GM12875 (cell line): ENCODE data around the gene ITPR3.
A peak's percentile ranks its signal among the peaks of the same experiment; 100 is the strongest.

Experiments used
- H3K4me3 ChIP-seq: one replicate; pipeline ENCODE4 v1.5.1; 2011; ENCODE audit warnings: low read depth, low read length, control low read depth
- TF ChIP-seq, protein P1 (sequence below): IDR thresholded peaks from 2 replicates; pipeline ENCODE4 v1.5.1; 2011; ENCODE audit warnings: low read depth, mild to moderate bottlenecking, control low read depth, inconsistent platforms, low read length, moderate library complexity, borderline replicate concordance; ENCODE audit not compliant: insufficient read depth

Gene ITPR3

DNA sequence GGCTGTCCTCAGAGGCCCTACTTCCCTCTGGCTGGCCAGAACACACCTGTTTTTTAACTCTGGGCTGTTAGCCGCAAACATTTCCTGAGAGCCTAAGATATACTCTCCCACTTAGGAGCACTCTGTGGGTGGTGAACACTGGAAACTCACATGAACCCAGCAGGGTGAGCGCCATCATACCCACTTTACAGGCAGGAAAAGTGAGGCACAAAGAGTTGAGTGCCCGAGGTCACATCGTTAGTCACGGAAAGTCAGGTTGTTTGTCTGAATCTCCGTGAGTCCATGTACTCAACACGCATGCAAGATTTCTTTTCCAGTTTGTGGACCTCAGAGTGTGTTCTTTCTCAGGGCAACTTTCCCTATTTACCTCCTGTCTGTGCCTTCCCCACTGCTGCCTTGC lies 43.0 kb upstream of the ITPR3 start:
- peak overlapping the region; percentile 68 for H3K4me3 ChIP-seq
- TF ChIP-seq, protein P1, sequence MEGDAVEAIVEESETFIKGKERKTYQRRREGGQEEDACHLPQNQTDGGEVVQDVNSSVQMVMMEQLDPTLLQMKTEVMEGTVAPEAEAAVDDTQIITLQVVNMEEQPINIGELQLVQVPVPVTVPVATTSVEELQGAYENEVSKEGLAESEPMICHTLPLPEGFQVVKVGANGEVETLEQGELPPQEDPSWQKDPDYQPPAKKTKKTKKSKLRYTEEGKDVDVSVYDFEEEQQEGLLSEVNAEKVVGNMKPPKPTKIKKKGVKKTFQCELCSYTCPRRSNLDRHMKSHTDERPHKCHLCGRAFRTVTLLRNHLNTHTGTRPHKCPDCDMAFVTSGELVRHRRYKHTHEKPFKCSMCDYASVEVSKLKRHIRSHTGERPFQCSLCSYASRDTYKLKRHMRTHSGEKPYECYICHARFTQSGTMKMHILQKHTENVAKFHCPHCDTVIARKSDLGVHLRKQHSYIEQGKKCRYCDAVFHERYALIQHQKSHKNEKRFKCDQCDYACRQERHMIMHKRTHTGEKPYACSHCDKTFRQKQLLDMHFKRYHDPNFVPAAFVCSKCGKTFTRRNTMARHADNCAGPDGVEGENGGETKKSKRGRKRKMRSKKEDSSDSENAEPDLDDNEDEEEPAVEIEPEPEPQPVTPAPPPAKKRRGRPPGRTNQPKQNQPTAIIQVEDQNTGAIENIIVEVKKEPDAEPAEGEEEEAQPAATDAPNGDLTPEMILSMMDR, result no peak

DNA sequence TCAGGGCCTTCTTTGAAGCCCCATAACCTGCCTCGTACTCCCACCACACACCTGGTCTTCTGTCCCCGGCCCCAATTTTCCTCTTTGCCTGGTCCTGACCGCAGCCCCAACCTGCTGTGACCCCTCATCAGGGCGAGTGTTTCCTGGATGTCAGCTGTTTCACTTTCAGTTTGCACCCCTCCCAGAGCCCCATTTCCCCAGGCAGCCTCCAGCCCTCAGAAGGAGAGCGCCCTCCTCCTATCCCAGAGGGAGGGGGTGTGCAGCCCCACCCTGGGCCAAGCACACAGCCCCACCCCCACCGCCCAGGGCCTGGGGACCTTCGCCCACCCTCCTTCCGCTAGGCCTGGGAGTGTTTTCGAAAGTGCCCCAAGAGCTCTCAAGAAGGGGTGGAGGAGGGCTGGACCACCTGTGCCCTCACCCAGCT lies 42.5 kb upstream of the ITPR3 start:
- TF ChIP-seq, protein P1, result no peak; the same call in 1 of the 2 replicates
- H3K4me3 ChIP-seq, result peak overlapping the region; percentile 68

DNA sequence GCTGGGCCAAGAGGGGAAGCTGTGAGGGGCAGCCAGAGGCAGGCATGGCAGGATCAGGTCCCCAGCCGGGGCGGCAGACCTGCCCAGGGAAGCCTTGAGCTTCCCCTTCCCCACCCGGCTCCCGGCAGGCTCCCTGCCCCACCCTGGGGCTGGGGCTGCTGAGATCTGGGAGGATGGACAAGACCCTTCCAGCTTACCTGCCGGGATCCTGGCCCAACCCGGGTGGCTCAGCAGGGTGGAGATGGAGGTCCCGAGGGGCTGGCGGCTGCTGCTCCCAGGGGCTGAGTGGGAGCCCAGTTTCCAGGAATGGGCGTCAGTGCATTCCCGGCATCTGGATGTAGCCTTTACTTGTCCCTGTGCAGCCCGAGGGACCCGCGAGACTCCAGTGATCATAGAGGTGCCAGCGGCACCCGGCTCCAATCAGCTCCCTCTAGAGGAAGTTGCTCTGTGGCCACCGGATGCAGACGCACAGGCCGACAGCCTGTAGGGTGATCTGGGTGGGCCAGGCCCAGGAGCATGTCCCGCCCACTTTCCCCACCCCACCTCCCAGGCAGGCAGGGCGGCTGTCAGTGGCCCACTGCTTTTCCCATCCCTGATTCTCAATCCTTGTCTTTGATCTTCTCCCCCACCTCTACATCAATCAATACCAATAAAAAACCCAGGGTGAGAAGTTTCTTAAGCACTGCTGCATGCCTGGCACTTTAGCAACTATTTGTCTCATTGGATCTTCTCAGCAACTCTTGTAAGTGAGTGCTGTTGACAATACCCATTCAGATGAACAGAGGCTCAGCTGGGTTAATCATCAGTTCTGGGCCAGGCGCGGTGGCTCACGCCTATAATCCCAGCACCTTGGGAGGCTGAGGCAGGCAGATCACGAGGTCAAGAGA lies 41.1 kb upstream of the ITPR3 start, which contains the start of gene BAK1:
Gene BAK1, minus strand, starts transcription at position 449 of the 887 bp plus-strand sequence. CDS start 2,672 bp downstream, outside the sequence.
- TF ChIP-seq, protein P1, result peak; percentile 58; the same call in 1 of the 2 replicates
- H3K4me3 ChIP-seq, result peak within 1 kb of the TSS; percentile 68

DNA sequence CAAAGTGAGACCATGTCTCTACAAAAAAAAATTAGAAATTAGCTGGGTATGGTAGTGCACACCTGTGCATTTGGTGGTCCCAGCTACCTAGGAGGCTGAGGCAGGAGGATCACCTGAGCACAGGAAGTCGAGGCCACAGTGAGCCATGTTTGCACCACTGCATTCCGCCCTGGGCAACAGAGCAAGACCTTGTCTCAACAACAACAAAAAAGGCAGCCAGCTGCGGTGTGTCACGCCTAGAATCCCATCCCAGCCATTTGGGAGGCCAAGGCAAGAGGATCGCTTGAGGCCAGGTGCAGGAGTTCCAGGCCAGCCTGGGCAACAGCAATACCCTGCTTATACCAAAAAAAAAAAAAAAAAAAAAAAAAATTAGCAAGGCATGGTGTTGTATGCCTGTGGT lies 39.9 kb upstream of the ITPR3 start:
- H3K4me3 ChIP-seq, result no peak overlapping the region
- TF ChIP-seq, protein P1, result no peak

DNA sequence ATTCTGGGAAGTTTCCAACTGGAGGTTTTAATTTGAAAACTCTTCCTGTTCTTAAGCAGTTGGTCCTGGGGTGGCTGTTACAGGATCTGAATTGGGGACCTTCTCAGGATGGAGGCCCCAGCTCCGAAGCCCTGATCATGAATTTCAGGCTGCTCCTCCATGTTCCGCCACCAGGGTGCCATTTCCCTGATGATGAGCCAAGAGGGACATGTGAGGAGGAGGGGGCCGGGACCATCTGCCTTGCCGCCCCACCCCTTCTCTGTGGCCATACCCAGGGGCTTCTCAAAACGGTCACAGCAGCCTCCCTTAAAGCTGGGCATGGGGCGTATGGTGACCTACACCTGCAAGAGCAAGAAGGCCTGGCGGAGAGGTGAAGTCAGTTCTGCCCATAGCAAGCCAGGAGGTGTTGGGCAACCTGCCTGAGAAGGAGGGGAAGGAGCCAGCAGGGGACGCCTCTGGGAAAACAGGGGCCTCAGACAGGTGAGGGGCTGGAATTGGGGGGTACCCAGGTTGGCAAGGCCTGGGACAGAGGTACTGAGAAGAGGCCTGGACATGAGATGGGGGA lies 37.4 kb upstream of the ITPR3 start:
- TF ChIP-seq, protein P1, result peak; percentile 48; the same call in 1 of the 2 replicates
- no peak overlapping the region for H3K4me3 ChIP-seq

DNA sequence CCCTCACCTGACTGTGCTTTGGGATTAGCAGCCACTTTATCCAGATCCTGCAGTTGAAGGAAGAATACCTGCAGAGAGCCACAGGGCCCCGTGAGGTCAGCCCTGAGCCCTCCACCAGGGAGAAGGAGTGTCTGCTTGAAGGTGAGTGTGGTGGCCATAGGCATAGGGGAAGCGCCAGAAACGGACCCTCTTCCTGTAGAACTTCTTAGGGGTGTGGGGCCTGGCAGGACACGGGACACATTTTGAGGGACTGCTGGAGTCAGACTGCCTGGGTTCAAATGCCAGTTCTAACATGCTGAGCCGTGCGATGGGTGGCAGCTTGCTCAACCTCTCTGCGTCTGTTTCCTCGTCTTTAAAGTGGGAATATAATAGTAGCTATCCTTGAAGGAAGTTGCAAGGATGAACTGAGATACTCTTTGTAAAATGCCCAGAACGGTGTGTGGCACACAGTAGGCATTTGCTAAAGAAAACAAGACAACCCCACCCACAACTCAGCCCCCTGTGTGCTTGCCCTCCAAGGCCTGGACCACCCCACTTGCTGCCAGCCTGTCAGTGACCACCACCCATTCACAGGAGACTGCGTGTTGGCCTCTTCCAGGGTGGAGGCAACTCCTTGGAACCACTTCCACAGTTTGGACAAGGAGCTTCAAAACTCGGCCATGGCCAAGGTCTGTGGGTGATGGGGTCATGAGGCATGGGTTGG lies 36.3 kb upstream of the ITPR3 start:
- H3K4me3 ChIP-seq, result no peak overlapping the region
- TF ChIP-seq, protein P1, result no peak
